ENCODE data around the gene NOTCH4.
A peak's percentile ranks its signal among the peaks of the same experiment; 100 is the strongest.
"Not testable (repeated sequence)": the region's sequence is repeated elsewhere in the genome, so short reads cannot be mapped to it uniquely, and the experiment has no call there.

Gene NOTCH4

GRCh38 chr6:32216998-32217397 lies 6.9 kb downstream of the NOTCH4 start:
- FAIRE-seq: no peak

GRCh38 chr6:32216285-32216684 lies 7.6 kb downstream of the NOTCH4 start:
- FAIRE-seq: no peak

- no peak for FAIRE-seq
These were observed 8.2 kb downstream of the NOTCH4 start for GRCh38 chr6:32215617-32216016.

GRCh38 chr6:32214126-32214525 lies 9.7 kb downstream of the NOTCH4 start:
- FAIRE-seq: no peak

- no peak for FAIRE-seq
These were observed 10.2 kb downstream of the NOTCH4 start for GRCh38 chr6:32213649-32214048.

GRCh38 chr6:32212076-32212760 lies 11.6 kb downstream of the NOTCH4 start:
- FAIRE-seq: no peak

GRCh38 chr6:32211432-32211831 lies 12.4 kb downstream of the NOTCH4 start:
- FAIRE-seq: not testable (repeated sequence)

GRCh38 chr6:32210191-32210601 lies 13.7 kb downstream of the NOTCH4 start:
- FAIRE-seq: no peak

- FAIRE-seq: no peak
These were observed 14.9 kb downstream of the NOTCH4 start for GRCh38 chr6:32208996-32209395.

- no peak for FAIRE-seq
These were observed 19.6 kb downstream of the NOTCH4 start for GRCh38 chr6:32204268-32204715.

- FAIRE-seq: no peak
These were observed 20.2 kb downstream of the NOTCH4 start for GRCh38 chr6:32203426-32204267.

GRCh38 chr6:32202186-32202585 lies 21.7 kb downstream of the NOTCH4 start:
- FAIRE-seq: no peak

- FAIRE-seq: no peak
These were observed 23.0 kb downstream of the NOTCH4 start for GRCh38 chr6:32200711-32201475.

GRCh38 chr6:32198866-32199265 lies 25.0 kb downstream of the NOTCH4 start:
- FAIRE-seq: no peak

GRCh38 chr6:32198345-32198696 lies 25.5 kb downstream of the NOTCH4 start:
- FAIRE-seq: no peak

GRCh38 chr6:32196682-32197616 lies 26.9 kb downstream of the NOTCH4 start:
- FAIRE-seq: no peak

- no peak for FAIRE-seq
These were observed 27.8 kb downstream of the NOTCH4 start for GRCh38 chr6:32195902-32196681.

- FAIRE-seq: peak; percentile 97
These were observed 28.3 kb downstream of the NOTCH4 start for GRCh38 chr6:32195652-32195901.

GRCh38 chr6:32194825-32195651 lies 28.8 kb downstream of the NOTCH4 start:
- no peak for FAIRE-seq

GRCh38 chr6:32194388-32194787 lies 29.5 kb downstream of the NOTCH4 start:
- no peak for FAIRE-seq

- FAIRE-seq: not testable (repeated sequence)
These were observed 30.8 kb downstream of the NOTCH4 start for GRCh38 chr6:32193096-32193495.
